SK-N-SH treated with all-trans-retinoic acid at 6 μM for 48 hours (cell line): Measurements from ENCODE around the gene FAM161B.
"Not testable (repeated sequence)": the region's sequence is repeated elsewhere in the genome, so short reads cannot be mapped to it uniquely, and the experiment has no call there.

ENCODE experiments used
- ATAC-seq: fragments of 200-7000 bp; cut with Tn5 transposase; 3 replicates; pipeline ENCODE4 v1.9.1; 2020; ENCODE audit warnings: mild to moderate bottlenecking, moderate library complexity
- ARNTL ChIP-seq: fragments of 450-650 bp; formaldehyde crosslinking; IDR thresholded peaks from 2 replicates; pipeline ENCODE4 v1.5.0; 2020; ENCODE audit warnings: low read depth, mild to moderate bottlenecking, moderate library complexity, borderline replicate concordance
- BACH2 ChIP-seq: fragments of 250-450 bp; sonication (Bioruptor Pico); IDR thresholded peaks from 2 replicates; pipeline ENCODE4 v1.9.0; 2021; ENCODE audit warnings: mild to moderate bottlenecking, borderline replicate concordance
- CREB5 ChIP-seq: fragments of 250-450 bp; sonication (Bioruptor Pico); IDR thresholded peaks from 2 replicates; pipeline ENCODE4 v1.5.1; 2020; ENCODE audit warnings: low read depth, mild to moderate bottlenecking, moderate library complexity
- CSDC2 ChIP-seq: fragments of 250-450 bp; sonication (Bioruptor Pico); IDR thresholded peaks from 2 replicates; pipeline ENCODE4 v1.5.0; 2020; ENCODE audit warnings: mild to moderate bottlenecking, moderate library complexity
- ESRRG ChIP-seq: fragments of 250-450 bp; sonication (Bioruptor Pico); IDR thresholded peaks from 2 replicates; pipeline ENCODE4 v1.6.1; 2021; ENCODE audit warnings: mild to moderate bottlenecking
- GLIS3 ChIP-seq: fragments of 250-450 bp; sonication (Bioruptor Pico); IDR thresholded peaks from 2 replicates; pipeline ENCODE4 v1.5.0; 2020; ENCODE audit warnings: mild to moderate bottlenecking, moderate library complexity
- PATZ1 ChIP-seq: fragments of 250-450 bp; sonication (Bioruptor Pico); IDR thresholded peaks from 2 replicates; pipeline ENCODE4 v1.8.0; 2020; ENCODE audit warnings: mild to moderate bottlenecking, moderate library complexity, borderline replicate concordance
- PPARA ChIP-seq: fragments of 250-450 bp; sonication (Bioruptor Pico); IDR thresholded peaks from 2 replicates; pipeline ENCODE4 v1.5.0; 2020; ENCODE audit warnings: mild to moderate bottlenecking, borderline replicate concordance
- RARB ChIP-seq: fragments of 250-450 bp; sonication (Bioruptor Pico); IDR thresholded peaks from 2 replicates; pipeline ENCODE4 v1.8.0; 2021; ENCODE audit warnings: mild to moderate bottlenecking, moderate library complexity
- SNAI2 ChIP-seq: fragments of 250-450 bp; sonication (Bioruptor Pico); IDR thresholded peaks from 2 replicates; pipeline ENCODE4 v1.5.0; 2020; ENCODE audit warnings: mild to moderate bottlenecking, moderate library complexity
- TCF4 ChIP-seq: fragments of 250-450 bp; sonication (Bioruptor Pico); IDR thresholded peaks from 2 replicates; pipeline ENCODE4 v1.8.0; 2021; ENCODE audit warnings: mild to moderate bottlenecking, moderate library complexity, borderline replicate concordance
- TOX ChIP-seq: fragments of 250-450 bp; sonication (Bioruptor Pico); IDR thresholded peaks from 2 replicates; pipeline ENCODE4 v1.8.0; 2021; ENCODE audit warnings: mild to moderate bottlenecking, moderate library complexity, borderline replicate concordance
- ZC3H10 ChIP-seq: fragments of 250-450 bp; sonication (Bioruptor Pico); IDR thresholded peaks from 2 replicates; pipeline ENCODE4 v1.5.1; 2021; ENCODE audit warnings: mild to moderate bottlenecking, moderate library complexity
- ZFP3 ChIP-seq: fragments of 250-450 bp; sonication (Bioruptor Pico); IDR thresholded peaks from 2 replicates; pipeline ENCODE4 v1.5.0; 2020; ENCODE audit warnings: mild to moderate bottlenecking, moderate library complexity
- ZFP30 ChIP-seq: fragments of 450-650 bp; formaldehyde crosslinking; IDR thresholded peaks from 2 replicates; pipeline ENCODE4 v1.5.0; 2022; ENCODE audit warnings: mild to moderate bottlenecking, moderate library complexity
- ZNF565 ChIP-seq: fragments of 450-650 bp; formaldehyde crosslinking; conservative IDR thresholded peaks from 2 replicates; pipeline ENCODE4 v1.5.0; 2020; ENCODE audit warnings: low read depth, mild to moderate bottlenecking, moderate library complexity
- ZNF70 ChIP-seq: fragments of 450-650 bp; formaldehyde crosslinking; IDR thresholded peaks from 2 replicates; pipeline ENCODE4 v1.5.0; 2020; ENCODE audit warnings: mild to moderate bottlenecking, moderate library complexity
- ZNF8 ChIP-seq: fragments of 450-650 bp; formaldehyde crosslinking; IDR thresholded peaks from 2 replicates; pipeline ENCODE4 v1.5.0; 2020; ENCODE audit warnings: mild to moderate bottlenecking, moderate library complexity
- TF ChIP-seq, protein P1 (sequence below): fragments of 250-450 bp; sonication (Bioruptor Pico); IDR thresholded peaks from 2 replicates; pipeline ENCODE4 v1.5.1; 2021; ENCODE audit warnings: mild to moderate bottlenecking, moderate library complexity

FAM161B gene

DNA sequence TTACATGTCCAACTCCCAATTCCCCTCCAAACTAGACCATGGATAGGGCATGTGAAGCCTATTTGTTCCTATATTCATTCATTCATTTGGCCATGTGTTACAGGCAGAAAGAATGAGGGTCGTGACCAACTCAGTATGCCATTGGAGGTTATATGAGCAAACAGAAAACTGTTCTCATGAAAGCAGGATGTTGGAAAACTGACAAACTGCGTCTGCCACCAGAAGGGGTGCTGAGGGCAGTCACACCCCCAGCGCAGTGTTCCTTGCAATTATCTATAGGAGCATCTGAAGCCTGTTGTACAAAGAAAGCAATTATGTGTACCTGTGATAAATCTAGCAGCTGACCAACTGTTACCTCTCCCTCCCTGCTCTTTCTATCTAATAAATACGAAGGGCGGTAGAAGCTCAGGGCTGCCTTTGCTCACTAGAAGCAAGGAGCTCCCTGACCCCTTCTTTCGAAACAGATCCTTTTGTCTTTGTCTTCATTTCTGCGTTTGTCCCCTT, 48.1 kb upstream of the FAM161B start:
- TF ChIP-seq RARB (CRISPR knock-in tag): no peak
- TF ChIP-seq TOX (CRISPR knock-in tag): no peak
- no peak for TF ChIP-seq TCF4 (CRISPR knock-in tag)
- TF ChIP-seq PPARA (CRISPR knock-in tag): no peak
- TF ChIP-seq ZNF70 (CRISPR knock-in tag): no peak
- TF ChIP-seq, protein P1, sequence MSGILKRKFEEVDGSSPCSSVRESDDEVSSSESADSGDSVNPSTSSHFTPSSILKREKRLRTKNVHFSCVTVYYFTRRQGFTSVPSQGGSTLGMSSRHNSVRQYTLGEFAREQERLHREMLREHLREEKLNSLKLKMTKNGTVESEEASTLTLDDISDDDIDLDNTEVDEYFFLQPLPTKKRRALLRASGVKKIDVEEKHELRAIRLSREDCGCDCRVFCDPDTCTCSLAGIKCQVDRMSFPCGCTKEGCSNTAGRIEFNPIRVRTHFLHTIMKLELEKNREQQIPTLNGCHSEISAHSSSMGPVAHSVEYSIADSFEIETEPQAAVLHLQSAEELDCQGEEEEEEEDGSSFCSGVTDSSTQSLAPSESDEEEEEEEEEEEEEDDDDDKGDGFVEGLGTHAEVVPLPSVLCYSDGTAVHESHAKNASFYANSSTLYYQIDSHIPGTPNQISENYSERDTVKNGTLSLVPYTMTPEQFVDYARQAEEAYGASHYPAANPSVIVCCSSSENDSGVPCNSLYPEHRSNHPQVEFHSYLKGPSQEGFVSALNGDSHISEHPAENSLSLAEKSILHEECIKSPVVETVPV (CRISPR knock-in tag): no peak
- TF ChIP-seq PATZ1 (CRISPR knock-in tag): no peak
- TF ChIP-seq ARNTL (CRISPR knock-in tag): no peak
- TF ChIP-seq GLIS3 (CRISPR knock-in tag): no peak
- no peak for TF ChIP-seq ZFP30 (CRISPR knock-in tag)
- no peak for TF ChIP-seq ZNF565 (CRISPR knock-in tag)
- no peak for TF ChIP-seq ESRRG (CRISPR knock-in tag)
- ATAC-seq: no peak

- TF ChIP-seq ZFP3 (CRISPR knock-in tag): no peak
- TF ChIP-seq, protein P1 (CRISPR knock-in tag): no peak
- no peak for TF ChIP-seq ZNF70 (CRISPR knock-in tag)
- no peak for TF ChIP-seq ZNF8 (CRISPR knock-in tag)
- TF ChIP-seq GLIS3 (CRISPR knock-in tag): no peak
- no peak for TF ChIP-seq TCF4 (CRISPR knock-in tag)
- TF ChIP-seq CSDC2: no peak
- TF ChIP-seq, all 23 proteins: peak for 0
- ATAC-seq: no peak
Measured at GRCh38 chr14:73997108-73997943, 47.4 kb upstream of the FAM161B start.

GRCh38 chr14:73996731-73997107, 46.8 kb upstream of the FAM161B start:
- TF ChIP-seq SNAI2 (CRISPR knock-in tag): no peak
- ATAC-seq: no peak

- no peak for ATAC-seq
- no peak for TF ChIP-seq ZFP3 (CRISPR knock-in tag)
- TF ChIP-seq CREB5 (CRISPR knock-in tag): no peak
- no peak for TF ChIP-seq ZC3H10 (CRISPR knock-in tag)
- no peak for TF ChIP-seq BACH2
- TF ChIP-seq ARNTL (CRISPR knock-in tag): no peak
- no peak for TF ChIP-seq PATZ1 (CRISPR knock-in tag)
- TF ChIP-seq ZNF70 (CRISPR knock-in tag): no peak
Measured at GRCh38 chr14:73995977-73996378, 46.1 kb upstream of the FAM161B start.

GRCh38 chr14:73994926-73995325, 45.0 kb upstream of the FAM161B start:
- not testable (repeated sequence) for ATAC-seq
